ENCODE results near the gene GNB4.

The GNB4 gene

GRCh38 chr3:179398574-179399231 lies 52.6 kb downstream of the GNB4 start:
- no peak overlapping the region for H3K4me3 ChIP-seq (replicated peaks in 1 of 2; ENCODE audit: low read depth in 2 of 2, low read length in 2 of 2)
- peak in 1 of 2 donors; percentile 45 for DNase-seq (ENCODE audit: low read depth in 2 of 2)
- TF ChIP-seq CTCF (IDR thresholded peaks at IDR 0.05; ENCODE audit: low read depth, low read length), result no peak

- H3K4me3 ChIP-seq (replicated peaks in 1 of 2; ENCODE audit: low read depth in 2 of 2, low read length in 2 of 2), result no peak overlapping the region
- DNase-seq (ENCODE audit: low read depth in 2 of 2), result no peak
- TF ChIP-seq CTCF (IDR thresholded peaks at IDR 0.05; ENCODE audit: low read depth, low read length), result no peak
Observed at GRCh38 chr3:179391906-179392305, 59.4 kb downstream of the GNB4 start.

- DNase-seq (ENCODE audit: low read depth in 2 of 2), result no peak
- no peak overlapping the region for H3K4me3 ChIP-seq (replicated peaks in 1 of 2; ENCODE audit: low read depth in 2 of 2, low read length in 2 of 2)
- TF ChIP-seq CTCF (IDR thresholded peaks at IDR 0.05; ENCODE audit: low read depth, low read length), result no peak
Observed at GRCh38 chr3:179376474-179376873, 74.8 kb downstream of the GNB4 start.

- DNase-seq (ENCODE audit: low read depth in 2 of 2), result no peak
- no peak overlapping the region for H3K4me3 ChIP-seq (replicated peaks in 1 of 2; ENCODE audit: low read depth in 2 of 2, low read length in 2 of 2)
- no peak for TF ChIP-seq CTCF (IDR thresholded peaks at IDR 0.05; ENCODE audit: low read depth, low read length)
Observed at GRCh38 chr3:179375091-179375999, 75.9 kb downstream of the GNB4 start.

- no peak for TF ChIP-seq CTCF (IDR thresholded peaks at IDR 0.05; ENCODE audit: low read depth, low read length)
- no peak for DNase-seq (ENCODE audit: low read depth in 2 of 2)
- H3K4me3 ChIP-seq (replicated peaks in 1 of 2; ENCODE audit: low read depth in 2 of 2, low read length in 2 of 2), result no peak overlapping the region
Observed at GRCh38 chr3:179373938-179374337, 77.3 kb downstream of the GNB4 start.

GRCh38 chr3:179369621-179370020 lies 81.6 kb downstream of the GNB4 start:
- no peak overlapping the region for H3K4me3 ChIP-seq (replicated peaks in 1 of 2; ENCODE audit: low read depth in 2 of 2, low read length in 2 of 2)
- TF ChIP-seq CTCF (IDR thresholded peaks at IDR 0.05; ENCODE audit: low read depth, low read length), result no peak
- no peak for DNase-seq (ENCODE audit: low read depth in 2 of 2)

All from cardiac fibroblast (primary cell).